GM19240 (cell line): Measurements from ENCODE around the gene NLGN4Y.

Source experiments
- DNase-seq: peaks from one replicate; pipeline ENCODE4 v3.0.0; 2011; ENCODE audit warnings: low spot score; ENCODE audit not compliant: insufficient read length

The NLGN4Y gene

GRCh38 chrY:14524272-14525231, at the start of gene NLGN4Y:
NLGN4Y (plus strand) TSS chrY:14524529; CDS start chrY:14622120, 97,591 bp downstream.
- no peak for DNase-seq

DNA sequence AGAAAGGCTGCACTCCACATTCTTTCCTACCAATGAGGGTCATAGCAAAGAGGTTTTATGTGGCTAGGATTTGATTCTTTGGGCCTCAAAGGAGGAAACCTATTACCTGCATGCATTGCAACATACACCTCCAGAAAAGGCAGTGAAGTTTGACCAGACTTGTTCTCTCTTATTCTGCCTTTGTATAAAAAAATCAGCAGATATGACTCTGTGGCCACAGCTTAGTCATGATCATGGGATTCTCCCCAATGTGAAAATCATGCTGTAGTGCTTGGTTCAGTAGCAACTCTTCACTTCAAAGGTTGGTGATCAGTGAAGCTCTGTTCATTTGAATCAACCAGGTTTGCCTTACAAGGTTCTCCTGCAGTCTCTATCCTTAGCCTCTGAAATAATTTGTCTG, 38.4 kb upstream of the NLGN4Y start:
- DNase-seq: no peak

GRCh38 chrY:14490226-14490625, 34.1 kb upstream of the NLGN4Y start:
- DNase-seq: no peak

GRCh38 chrY:14498071-14498470, 26.3 kb upstream of the NLGN4Y start:
- DNase-seq: no peak

GRCh38 chrY:14504592-14504991, 19.7 kb upstream of the NLGN4Y start:
- no peak for DNase-seq

DNA sequence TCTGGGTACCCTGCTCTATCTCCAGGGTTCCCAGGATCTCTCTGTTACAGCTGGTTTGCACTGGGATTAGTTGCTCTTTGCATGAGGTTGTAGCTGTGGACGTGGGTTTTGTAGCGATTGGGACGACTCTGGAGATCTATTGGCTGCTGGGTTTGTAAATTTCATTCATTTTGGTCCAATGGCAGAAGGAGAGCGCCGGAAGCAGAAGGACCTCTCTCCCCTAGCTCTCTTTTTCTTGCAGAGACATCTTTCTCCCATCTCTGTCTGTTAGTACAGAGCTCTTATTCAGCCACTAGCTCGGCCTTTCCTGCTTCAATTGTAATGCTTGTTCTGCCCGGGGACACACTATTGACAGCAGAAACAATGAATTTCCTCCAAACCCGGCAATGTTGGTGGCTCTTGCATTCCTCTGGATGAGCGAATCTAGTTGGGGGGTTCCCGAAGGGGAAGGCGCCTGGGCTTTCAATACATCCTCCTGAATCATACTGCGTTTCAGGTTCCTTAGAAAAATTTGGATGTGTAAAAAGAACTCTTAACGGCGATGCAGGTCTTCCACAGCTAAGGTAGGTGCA, 1.9 kb upstream of the NLGN4Y start:
- no peak for DNase-seq

- no peak for DNase-seq
Measured at GRCh38 chrY:14523491-14524271, 648 bp upstream of the NLGN4Y start.

DNA sequence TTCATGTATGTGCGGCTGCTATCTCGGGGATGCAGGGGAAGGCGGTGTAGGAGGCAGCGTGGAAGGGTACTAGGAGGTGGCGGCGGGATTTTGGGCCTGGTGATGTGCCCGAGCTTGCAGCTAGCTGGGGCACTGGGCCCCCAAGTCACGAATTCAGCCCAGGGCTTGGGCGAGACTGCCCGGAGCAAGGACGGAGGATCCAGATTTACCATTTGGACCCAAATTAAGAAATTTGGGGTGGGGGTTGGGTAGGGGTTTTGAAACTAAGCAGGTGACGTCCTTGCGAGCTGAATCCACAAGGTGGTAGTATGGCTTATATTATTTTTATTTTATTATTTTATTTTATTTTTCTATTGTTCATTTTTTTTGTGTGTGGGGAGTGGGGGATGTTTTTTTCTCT, 986 bp downstream of the NLGN4Y start:
- no peak for DNase-seq

GRCh38 chrY:14528361-14528760, 4.0 kb downstream of the NLGN4Y start:
- DNase-seq: no peak

- no peak for DNase-seq
Measured at GRCh38 chrY:14536703-14537102, 12.4 kb downstream of the NLGN4Y start.

DNA sequence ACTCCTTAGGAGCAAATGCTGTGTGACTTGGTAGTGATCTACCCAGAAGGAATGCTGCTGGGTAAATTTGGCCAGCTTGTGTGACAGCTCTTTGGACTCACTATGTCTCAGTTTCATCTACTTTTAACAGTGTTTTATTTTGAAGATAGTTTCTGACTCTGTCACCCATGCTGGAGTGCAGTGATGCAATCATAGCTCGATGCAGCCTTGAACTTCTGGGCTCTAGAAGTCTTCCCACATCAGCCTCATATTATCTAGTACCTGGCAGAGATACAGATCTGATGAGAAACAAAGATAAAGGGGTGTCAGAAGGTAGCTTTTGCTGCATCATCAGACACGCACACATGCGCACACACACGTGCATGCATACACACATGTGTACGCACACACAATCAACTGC, 19.2 kb downstream of the NLGN4Y start:
- no peak for DNase-seq

- no peak for DNase-seq
Measured at GRCh38 chrY:14581294-14581693, 57.0 kb downstream of the NLGN4Y start.

DNA sequence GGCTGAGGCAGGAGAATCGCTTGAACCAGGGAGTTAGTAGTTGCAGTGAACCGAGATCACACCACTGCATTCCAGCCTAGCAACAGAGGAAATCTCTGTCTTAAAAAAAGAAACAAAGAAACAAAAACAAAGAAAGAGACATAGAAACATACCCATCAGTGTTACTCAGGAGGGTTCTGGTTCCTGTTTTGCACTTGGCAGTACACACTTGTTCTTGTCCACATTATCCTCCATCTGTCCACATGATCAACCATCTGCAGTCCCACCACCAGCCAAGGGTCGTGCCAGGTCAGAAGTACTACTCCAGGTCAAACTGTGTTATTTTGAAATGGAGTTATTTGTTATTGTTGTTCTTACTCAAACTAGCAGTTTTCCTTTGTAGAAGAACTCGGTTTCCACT, 62.4 kb downstream of the NLGN4Y start:
- DNase-seq: no peak

DNA sequence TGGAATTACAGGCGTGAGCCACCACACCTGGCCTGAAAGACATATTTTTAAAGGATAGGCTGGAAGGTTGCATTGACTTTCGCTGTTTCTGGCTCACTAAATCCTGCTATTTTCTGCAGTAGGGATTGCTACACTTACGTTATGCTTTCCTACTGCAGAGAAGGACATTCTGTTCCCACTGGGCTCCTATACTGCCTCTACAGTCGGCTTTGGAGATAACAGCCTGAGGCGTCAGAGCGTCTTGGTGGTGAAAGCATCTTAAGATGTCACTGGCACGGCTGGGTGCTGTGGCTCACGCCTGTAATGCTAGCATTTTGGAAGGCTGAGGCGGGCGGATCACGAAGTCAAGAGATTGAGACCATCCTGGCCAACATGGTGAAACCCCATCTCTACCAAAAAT, 77.0 kb downstream of the NLGN4Y start:
- DNase-seq: no peak

GRCh38 chrY:14617625-14618024, 93.3 kb downstream of the NLGN4Y start:
- DNase-seq: no peak

DNA sequence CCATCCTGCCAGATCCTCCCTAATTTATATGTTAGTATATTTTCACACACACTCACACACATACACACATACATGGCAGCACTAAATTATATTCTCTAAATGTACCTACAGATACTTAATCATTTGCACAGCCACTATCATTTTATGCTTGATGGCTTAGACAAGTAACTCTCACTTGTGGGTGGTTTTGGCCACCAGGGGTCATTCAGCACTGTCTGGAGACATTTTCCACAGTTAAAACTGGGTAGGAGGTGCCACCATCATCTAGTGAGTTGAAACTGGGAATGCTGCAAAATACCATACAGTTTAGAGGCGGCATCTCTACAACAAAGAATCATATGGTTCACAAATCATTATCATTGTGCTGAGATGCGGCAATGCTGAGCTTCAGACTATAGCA, 94.2 kb downstream of the NLGN4Y start:
- no peak for DNase-seq

- DNase-seq: no peak
Measured at GRCh38 chrY:14628208-14628607, 103.9 kb downstream of the NLGN4Y start.

GRCh38 chrY:14631676-14632075, 107.3 kb downstream of the NLGN4Y start:
- DNase-seq: no peak

DNA sequence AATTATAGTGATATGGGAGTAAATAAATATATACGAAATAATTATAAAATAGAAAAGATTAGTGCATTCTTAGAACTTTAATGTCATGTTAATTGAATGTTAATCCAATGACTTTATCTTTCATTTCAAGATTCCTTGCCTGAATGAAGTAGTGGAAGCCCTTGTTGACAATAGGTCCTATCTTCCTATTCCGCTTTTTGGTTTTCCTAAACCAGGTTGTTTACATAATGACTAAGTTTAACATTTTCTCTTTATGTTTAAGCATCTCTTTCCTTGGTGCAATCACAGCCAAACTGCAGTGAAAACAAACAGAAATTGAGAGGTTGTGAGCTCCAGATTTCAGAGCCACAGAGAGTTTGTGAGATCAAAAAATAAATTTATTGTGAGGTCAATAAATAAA, 109.4 kb downstream of the NLGN4Y start:
- no peak for DNase-seq

- DNase-seq: no peak
Measured at GRCh38 chrY:14634954-14635353, 110.6 kb downstream of the NLGN4Y start.

- DNase-seq: no peak
Measured at GRCh38 chrY:14637551-14637950, 113.2 kb downstream of the NLGN4Y start.

GRCh38 chrY:14641853-14642252, 117.5 kb downstream of the NLGN4Y start:
- DNase-seq: no peak
